Dendritic cell treated with granulocyte-macrophage colony-stimulating factor and Interleukin-4, amounts not matched to agents 40 ng/mL and 50 ng/mL, for 4 days (primary cell): Measurements from ENCODE around the gene CELF2.
"Not testable (repeated sequence)": the region's sequence is repeated elsewhere in the genome, so short reads cannot be mapped to it uniquely, and the experiment has no call there.

Experiments used
- H3K27ac Mint-ChIP-seq: one replicate; pipeline ENCODE4 v1.8.0; 2022; ENCODE audit warnings: mild to moderate bottlenecking, mixed read lengths
- H3K27me3 Mint-ChIP-seq: one replicate; pipeline ENCODE4 v1.8.0; 2022; ENCODE audit warnings: mild to moderate bottlenecking, mixed read lengths
- H3K36me3 Mint-ChIP-seq: one replicate; pipeline ENCODE4 v1.8.0; 2022; ENCODE audit warnings: low read depth, mixed read lengths
- H3K4me1 Mint-ChIP-seq: one replicate; pipeline ENCODE4 v1.8.0; 2022; ENCODE audit warnings: low read depth, mixed read lengths
- H3K4me3 Mint-ChIP-seq: one replicate; pipeline ENCODE4 v1.8.0; 2022; ENCODE audit warnings: mild to moderate bottlenecking, moderate library complexity, mixed read lengths
- H3K9me3 Mint-ChIP-seq: one replicate; pipeline ENCODE4 v1.8.0; 2022; ENCODE audit warnings: mixed read lengths
- intact Hi-C: fragments of 100-400 bp; cut with micrococcal nuclease; formaldehyde crosslinking; loops from one replicate; pipeline ENCODE4 v1.15.0; 2022

The CELF2 gene

DNA sequence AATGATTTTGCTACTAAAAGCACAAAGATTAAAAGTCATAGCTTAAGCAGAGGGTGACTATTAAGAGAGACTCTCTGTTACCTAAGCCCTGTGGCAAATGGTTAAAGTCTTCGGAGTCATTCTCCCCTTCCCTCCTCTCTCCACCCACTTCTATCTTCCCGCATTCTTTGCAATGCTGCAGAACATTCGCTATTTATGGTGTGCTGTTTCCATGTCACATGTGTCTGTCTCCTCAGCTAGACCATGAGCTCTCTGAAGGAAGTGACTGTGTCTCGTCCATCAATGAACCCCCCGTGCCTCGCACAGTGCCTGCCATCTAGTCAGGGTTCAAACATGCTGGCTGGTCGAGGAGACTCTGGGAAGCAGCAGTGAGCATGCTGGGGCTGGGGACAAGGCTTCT is 321.3 kb downstream of the CELF2 start:
- Mint-ChIP-seq H3K27ac (no peak overlapping the region), H3K9me3 (no peaks in the 10 kb centered on the region), H3K4me1 (peaks cover 26% of the 10 kb centered on the region), H3K36me3 (peaks cover 29% of the 10 kb centered on the region), H3K4me3 (no peak overlapping the region), H3K27me3 (no peaks in the 10 kb centered on the region)
- intact Hi-C loops: loop anchor here (10.0 kb wide), 1 partner anchor 136 kb away; no protein-coding TSS in a partner anchor

DNA sequence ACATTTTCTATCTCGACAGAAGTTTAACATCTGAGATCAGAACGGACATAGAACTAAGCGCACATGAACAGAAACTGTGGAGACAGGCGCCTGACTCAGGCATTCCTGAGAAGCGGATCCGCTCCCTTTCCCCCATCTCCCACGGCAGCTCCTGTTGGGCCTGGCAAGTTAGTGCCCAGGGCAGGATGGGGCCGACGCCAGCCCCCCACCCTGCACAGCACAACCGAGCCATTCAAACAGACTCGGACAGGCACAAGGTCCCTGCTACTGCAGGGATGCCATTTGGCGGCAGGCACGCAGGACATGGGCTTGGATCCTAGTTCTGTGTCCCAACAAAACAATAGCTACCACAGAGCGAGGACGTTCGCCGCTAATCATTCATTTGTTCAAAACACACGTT is 322.0 kb downstream of the CELF2 start:
- H3K27me3 Mint-ChIP-seq: no peaks in the 10 kb centered on the region
- intact Hi-C loops: loop anchor here (10.0 kb wide), 1 partner anchor 135 kb away; no protein-coding TSS in a partner anchor
- H3K9me3 Mint-ChIP-seq: no peaks in the 10 kb centered on the region
- H3K4me3 Mint-ChIP-seq: no peak overlapping the region
- H3K4me1 Mint-ChIP-seq: peaks cover 22% of the 10 kb centered on the region
- H3K27ac Mint-ChIP-seq: no peak overlapping the region
- H3K36me3 Mint-ChIP-seq: peaks cover 23% of the 10 kb centered on the region

DNA sequence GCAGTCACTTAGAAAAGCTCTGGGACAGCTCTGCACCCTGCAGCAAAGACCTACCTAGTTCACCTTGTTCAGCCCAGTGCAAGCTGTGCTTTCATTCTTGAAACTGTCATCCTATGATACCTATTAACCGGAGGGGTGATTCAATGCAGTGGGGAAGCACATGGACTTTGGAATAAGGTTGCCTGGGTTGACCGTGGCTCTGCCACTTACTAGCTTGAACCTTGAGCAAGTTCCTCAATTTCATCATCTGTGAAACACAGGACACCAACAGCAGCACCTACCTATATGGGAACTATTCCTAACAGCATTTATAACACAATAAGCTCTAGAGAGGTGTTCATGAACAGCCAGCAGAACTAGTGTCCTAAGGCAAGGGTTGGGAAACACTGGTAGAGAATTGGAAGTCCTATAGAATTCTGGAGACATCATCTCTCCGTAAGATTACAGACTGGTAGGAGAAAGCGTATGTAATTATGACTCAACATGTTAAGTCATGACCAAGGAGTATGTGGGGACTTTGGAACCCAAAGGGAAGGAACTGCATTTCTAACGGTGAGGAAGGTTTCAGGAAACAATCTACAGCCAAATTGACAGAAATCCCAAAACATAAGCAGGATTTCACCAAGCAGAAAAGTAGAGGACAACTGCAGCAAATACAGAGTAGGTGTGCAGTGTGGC is 323.8 kb downstream of the CELF2 start:
- no peak overlapping the region for H3K4me3 Mint-ChIP-seq
- intact Hi-C loops: no loop called here
- H3K9me3 Mint-ChIP-seq: no peaks in the 10 kb centered on the region
- peaks cover 24% of the 10 kb centered on the region for H3K4me1 Mint-ChIP-seq
- peaks cover 8% of the 10 kb centered on the region for H3K36me3 Mint-ChIP-seq
- H3K27ac Mint-ChIP-seq: no peak overlapping the region
- no peaks in the 10 kb centered on the region for H3K27me3 Mint-ChIP-seq

DNA sequence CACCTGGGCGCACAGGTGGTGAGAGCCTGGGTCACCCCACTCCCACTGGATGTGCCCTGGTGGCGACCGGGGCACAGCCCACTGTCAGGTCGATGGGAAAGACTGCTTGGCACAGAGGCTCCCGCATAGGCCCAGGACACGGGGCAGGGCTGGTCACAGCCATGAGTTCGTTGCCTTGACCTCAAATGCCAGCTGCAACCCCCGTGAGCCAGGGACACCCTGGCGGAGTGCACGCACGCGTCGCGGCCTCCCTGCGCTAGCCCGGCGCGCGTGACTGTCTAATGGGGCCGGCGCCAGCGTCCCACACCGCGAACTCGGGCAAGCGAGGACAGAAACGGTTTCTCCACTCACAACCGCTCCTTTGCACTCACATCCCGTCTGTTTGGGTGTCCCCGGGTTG is 326.4 kb downstream of the CELF2 start:
- Mint-ChIP-seq H3K4me3 (no peak overlapping the region), H3K4me1 (peaks cover 24% of the 10 kb centered on the region), H3K36me3 (no peaks in the 10 kb centered on the region), H3K27me3 (no peaks in the 10 kb centered on the region), H3K9me3 (no peaks in the 10 kb centered on the region), H3K27ac (no peak overlapping the region)
- intact Hi-C loops: no loop called here

DNA sequence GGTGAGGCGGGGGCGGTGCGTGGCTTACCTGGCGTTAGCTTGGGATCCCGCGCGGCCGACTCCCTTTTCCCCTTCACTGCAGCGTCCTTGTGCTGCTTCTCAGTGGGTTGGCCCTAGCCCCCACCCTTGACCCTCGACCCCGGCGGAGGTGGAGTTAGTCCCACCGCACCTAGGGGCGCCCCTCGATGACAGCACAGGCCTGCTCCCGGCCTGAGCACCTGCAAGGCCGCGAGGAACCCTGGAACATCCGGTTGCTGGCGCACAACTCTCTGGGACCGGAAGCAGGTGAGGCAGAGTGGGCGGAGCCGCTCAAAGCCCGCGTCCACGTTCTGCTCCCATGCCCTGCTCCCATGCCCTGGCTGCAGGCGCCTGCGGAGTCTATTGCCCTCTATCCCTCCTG is 326.9 kb downstream of the CELF2 start:
- Mint-ChIP-seq H3K27me3 (no peaks in the 10 kb centered on the region), H3K4me3 (peak overlapping the region; percentile 59), H3K36me3 (no peaks in the 10 kb centered on the region), H3K9me3 (no peaks in the 10 kb centered on the region), H3K4me1 (peaks cover 24% of the 10 kb centered on the region), H3K27ac (peak overlapping the region; percentile 57)
- intact Hi-C loops: no loop called here

DNA sequence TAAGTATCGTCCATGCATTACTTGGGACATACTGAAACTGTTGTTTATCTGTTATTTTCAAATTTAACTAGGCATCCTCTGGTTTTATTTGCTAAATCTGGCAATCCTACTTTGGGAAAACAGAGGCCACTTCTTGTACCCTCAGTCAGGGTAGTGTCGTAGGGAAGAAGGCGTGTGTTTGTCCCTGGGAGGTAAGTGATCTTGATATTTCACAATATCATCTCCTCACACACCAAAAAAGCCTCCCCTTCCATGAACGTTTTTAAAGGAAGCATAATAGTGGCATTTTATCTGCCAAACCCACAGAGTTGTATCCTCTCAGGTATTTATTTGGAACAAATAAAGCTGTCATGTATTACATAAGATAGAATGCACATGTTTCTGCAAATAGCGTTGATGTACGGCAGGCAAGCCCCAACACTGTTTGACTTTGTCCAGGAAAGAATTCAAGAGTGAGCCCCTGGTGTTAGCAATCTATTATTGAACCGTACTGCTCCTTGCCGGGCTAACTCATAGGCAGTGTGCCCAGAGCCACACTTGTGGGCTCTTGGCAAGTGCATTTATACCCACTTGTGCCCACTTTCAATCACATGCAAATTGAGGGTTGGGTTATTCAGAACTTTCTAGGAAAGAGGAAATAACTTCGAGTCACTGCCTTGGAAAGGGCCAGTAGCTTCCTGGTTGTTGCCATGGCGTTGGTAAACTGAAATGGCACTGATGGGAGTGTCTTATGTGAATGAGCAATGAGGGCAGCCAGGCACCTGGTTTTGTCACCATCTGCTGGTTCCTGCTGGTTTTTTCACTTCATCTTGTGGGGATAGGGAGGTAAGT is 327.8 kb downstream of the CELF2 start:
- Mint-ChIP-seq H3K27me3 (no peaks in the 10 kb centered on the region), H3K27ac (peak overlapping the region; percentile 57), H3K9me3 (no peaks in the 10 kb centered on the region)

DNA sequence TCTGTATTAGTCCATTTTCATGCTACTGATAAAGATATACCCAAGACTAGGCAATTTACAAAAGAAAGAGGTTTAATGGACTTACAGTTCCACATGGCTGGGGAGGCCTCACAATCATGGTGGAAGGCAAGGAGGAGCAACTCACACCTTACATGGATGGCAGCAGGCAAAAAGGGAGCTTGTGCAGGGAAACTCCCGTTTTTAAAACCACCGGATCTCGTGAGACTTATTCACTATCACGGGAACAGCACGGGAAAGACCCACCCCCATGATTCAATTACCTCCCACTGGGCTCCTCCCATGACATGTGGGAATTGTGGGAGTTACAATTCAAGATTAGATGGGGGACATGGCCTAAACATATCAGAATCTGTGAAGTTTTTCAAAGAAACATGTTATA is 329.9 kb downstream of the CELF2 start:
- H3K27me3 Mint-ChIP-seq, H3K27ac Mint-ChIP-seq: not testable (repeated sequence)
- peaks cover 12% of the 10 kb centered on the region for H3K4me1 Mint-ChIP-seq

More for the DNA sequence above, 327.8 kb downstream of the CELF2 start:
- peak overlapping the region; percentile 59 for H3K4me3 Mint-ChIP-seq
- H3K36me3 Mint-ChIP-seq: no peaks in the 10 kb centered on the region
- peaks cover 24% of the 10 kb centered on the region for H3K4me1 Mint-ChIP-seq
- intact Hi-C loops: no loop called here

DNA sequence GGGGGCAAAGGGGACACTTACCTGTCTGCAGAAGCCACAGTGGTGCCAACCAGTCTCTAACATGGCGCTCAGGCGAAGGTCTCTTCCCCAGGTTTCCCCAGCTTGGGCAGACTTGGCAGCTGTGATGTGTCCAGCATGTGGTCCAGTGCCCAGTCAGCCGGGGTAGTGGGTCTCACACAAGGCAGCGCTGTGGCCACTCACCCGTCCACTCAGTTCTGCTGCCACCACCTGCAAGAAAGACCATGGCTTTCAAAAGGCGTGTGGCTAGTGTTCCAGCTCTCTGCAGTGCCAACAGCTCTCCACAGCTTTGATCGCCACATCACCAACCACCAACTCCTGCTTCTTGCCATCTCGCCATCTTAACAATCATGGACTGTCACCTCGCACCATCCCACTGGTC is 334.1 kb downstream of the CELF2 start:
- Mint-ChIP-seq H3K4me3 (no peak overlapping the region), H3K4me1 (no peaks in the 10 kb centered on the region), H3K36me3 (no peaks in the 10 kb centered on the region), H3K27ac (no peak overlapping the region), H3K27me3 (peaks cover 1% of the 10 kb centered on the region), H3K9me3 (no peaks in the 10 kb centered on the region)
- intact Hi-C loops: no loop called here

More for the DNA sequence above, 329.9 kb downstream of the CELF2 start:
- intact Hi-C loops, H3K4me3 Mint-ChIP-seq, H3K9me3 Mint-ChIP-seq, H3K36me3 Mint-ChIP-seq: not testable (repeated sequence)

DNA sequence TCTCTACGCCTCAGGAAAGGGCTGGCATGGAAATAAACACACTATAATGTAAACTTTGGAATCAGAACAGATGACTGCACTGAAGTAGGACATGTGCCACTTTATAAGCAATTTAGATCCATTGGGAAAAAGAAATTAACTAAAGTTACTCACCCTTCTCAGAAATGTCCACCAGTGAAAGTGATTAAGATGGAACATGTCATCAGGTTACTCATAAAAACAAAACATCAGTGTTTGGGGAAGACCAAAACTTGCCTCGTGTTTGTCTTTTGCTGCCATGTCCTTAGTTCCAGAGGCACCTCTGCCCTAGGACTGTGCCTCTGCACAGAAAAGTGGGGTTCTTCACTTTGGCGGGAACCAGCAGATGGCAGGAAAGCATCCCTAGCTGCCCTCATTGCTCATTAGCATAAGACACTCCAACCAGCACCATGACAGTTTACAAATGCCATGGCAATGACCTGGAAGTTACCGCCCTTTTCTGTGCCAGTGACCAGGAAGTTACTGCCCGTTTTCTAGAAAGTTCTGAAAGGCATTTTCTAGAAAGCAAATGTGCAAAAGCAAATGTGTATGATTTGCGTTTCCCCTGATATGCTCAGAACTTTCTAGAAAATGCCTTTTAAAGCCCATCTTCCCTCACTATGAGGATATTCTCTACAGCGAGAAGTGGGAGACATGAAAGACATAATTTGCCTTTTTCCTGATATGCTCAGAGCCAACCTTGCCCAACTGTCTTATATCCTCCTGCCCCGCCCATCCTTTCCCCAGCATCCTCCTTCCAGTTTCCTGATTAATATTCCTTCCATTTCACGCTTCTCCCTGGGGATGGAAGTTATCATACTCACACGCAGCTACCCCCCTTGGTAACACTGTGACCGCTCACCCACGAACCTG is 335.6 kb downstream of the CELF2 start:
- Mint-ChIP-seq H3K4me1 (peaks cover 8% of the 10 kb centered on the region), H3K4me3 (no peak overlapping the region), H3K36me3 (no peaks in the 10 kb centered on the region), H3K27ac (no peak overlapping the region), H3K9me3 (no peaks in the 10 kb centered on the region), H3K27me3 (peaks cover 4% of the 10 kb centered on the region)
- intact Hi-C loops: no loop called here

DNA sequence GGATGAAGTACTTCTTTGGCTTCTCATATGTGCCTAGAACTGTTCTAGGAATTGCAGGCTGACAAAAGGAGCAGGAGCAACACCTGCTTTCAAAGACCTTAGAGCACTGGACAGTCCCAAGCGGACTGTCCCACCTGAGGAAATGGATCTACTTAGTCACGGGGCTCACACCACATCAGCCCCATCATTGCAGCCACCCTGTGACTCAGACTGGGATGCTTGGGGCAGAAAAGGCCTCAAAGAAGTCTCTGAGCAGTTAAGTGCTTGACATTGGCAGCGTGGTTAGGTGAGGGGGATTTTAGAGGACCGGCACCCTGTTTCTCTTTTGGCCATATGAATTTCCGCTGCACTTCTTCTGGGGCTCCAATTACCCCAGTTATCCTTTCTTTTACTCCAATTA is 337.2 kb downstream of the CELF2 start:
- Mint-ChIP-seq H3K36me3 (no peaks in the 10 kb centered on the region), H3K4me1 (peaks cover 8% of the 10 kb centered on the region), H3K27me3 (peaks cover 4% of the 10 kb centered on the region), H3K9me3 (peaks cover 5% of the 10 kb centered on the region), H3K4me3 (no peak overlapping the region), H3K27ac (no peak overlapping the region)
- intact Hi-C loops: no loop called here

DNA sequence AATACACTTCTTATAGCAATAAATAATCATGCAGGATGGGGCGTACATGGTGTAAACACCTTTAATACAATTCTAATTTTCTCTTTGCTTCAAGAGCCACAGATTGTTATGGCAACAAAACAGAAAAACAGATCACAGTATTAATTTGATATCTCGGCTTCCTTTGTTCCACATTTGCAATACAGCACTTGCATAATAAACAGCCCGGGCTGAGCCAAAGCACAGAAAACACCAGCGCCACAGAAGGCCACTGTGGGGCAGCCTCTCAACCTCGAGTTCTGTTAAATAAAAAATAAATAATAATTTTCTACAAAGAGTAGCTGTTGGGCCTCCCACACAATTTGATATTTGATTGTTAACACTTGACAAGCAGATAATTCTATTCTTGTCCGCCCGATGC is 337.9 kb downstream of the CELF2 start:
- Mint-ChIP-seq H3K27me3 (peaks cover 4% of the 10 kb centered on the region), H3K36me3 (no peaks in the 10 kb centered on the region), H3K4me3 (no peak overlapping the region), H3K27ac (no peak overlapping the region), H3K4me1 (peaks cover 8% of the 10 kb centered on the region), H3K9me3 (peaks cover 5% of the 10 kb centered on the region)
- intact Hi-C loops: no loop called here

DNA sequence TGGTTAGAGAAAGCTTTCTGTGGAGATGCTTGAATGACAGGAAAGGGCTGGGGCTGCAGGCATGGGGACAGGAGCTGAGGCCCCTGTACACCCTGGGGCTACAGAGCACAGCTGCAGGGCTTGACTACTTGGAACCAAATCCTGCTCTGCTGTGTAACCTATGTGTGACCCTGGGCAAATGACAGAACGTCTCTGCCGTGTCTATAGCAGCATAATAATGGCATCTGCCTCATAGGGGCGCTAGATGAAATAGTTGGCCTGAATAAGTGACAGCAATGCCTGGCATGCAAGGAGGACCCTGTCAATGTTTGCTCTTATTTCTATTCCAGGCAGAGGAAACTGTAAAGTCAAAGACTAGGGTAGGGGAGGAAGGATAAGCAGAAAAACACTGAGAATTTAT is 339.8 kb downstream of the CELF2 start:
- no peak overlapping the region for H3K4me3 Mint-ChIP-seq
- no peak overlapping the region for H3K27ac Mint-ChIP-seq
- H3K27me3 Mint-ChIP-seq: peaks cover 3% of the 10 kb centered on the region
- peaks cover 5% of the 10 kb centered on the region for H3K9me3 Mint-ChIP-seq
- intact Hi-C loops: no loop called here
- peaks cover 8% of the 10 kb centered on the region for H3K4me1 Mint-ChIP-seq
- H3K36me3 Mint-ChIP-seq: no peaks in the 10 kb centered on the region

DNA sequence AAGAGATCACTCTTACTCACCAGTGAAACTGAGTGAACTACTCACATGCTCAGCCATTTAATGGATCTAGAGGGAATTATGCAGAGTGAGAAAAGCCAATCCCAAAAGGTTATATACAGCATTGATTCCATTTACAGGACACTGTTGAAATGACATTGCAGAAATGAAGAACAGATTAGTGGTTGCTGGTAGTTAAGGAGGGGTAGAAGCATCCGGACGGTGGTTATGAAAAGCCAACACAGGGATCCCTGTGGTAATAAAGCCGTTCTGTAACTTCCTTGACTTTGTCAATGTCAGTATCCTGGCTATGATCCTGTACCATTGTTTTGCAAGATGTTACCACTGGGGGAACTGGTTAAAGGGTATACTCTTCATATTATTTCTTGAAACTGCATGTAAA is 340.3 kb downstream of the CELF2 start:
- H3K4me3 Mint-ChIP-seq: no peak overlapping the region
- no peak overlapping the region for H3K27ac Mint-ChIP-seq
- peaks cover 3% of the 10 kb centered on the region for H3K27me3 Mint-ChIP-seq
- H3K9me3 Mint-ChIP-seq: peaks cover 5% of the 10 kb centered on the region
- H3K36me3 Mint-ChIP-seq: no peaks in the 10 kb centered on the region
- peaks cover 8% of the 10 kb centered on the region for H3K4me1 Mint-ChIP-seq
- intact Hi-C loops: no loop called here
